ENCODE data around the gene COL16A1. TPM values are rescaled to one million over a fixed set of nuclear protein-coding genes. Genes with fewer than 3 reads are reported as not detected.

Gene COL16A1
- total RNA-seq, 5 donors from 2014 or later (not counting 1 experiment from before 2014, with no cell fraction given): 0.41 to 0.67 (median 0.59) TPM; not detected in 2

- no peaks in the 10 kb centered on the region for H3K4me1 ChIP-seq (ENCODE audit: control insufficient read depth in 1 of 2, extremely low read depth in 1 of 2, insufficient read depth in 2 of 2, low read length in 2 of 2)
- Mint-ChIP-seq H3K4me3 (no peak overlapping the region), H3K4me1 (no peaks in the 10 kb centered on the region), H3K27ac (no peak overlapping the region), H3K9me3 (no peaks in the 10 kb centered on the region), H3K36me3 (no peaks in the 10 kb centered on the region), H3K27me3 (peaks cover under 1 to 5% of the 10 kb centered on the region in 2 donors)
- ATAC-seq (replicated peaks in 1 of 4) (no peak), DNase-seq (no peak)
- no peaks in the 10 kb centered on the region for H3K36me3 ChIP-seq (ENCODE audit: control insufficient read depth in 2 of 2, extremely low read depth in 1 of 2, insufficient read depth in 1 of 2, low read length in 1 of 2)
- H3K4me3 ChIP-seq (ENCODE audit: control insufficient read depth in 1 of 2, extremely low read depth in 1 of 2, low read length in 1 of 2): no peak overlapping the region
- 98% methylated on average over 7 of the region's 11 CpGs for WGBS (ENCODE audit: insufficient coverage)
- no peaks in the 10 kb centered on the region for H3K9me3 ChIP-seq
- ChIA-PET CTCF (no interaction called here), POLR2A (no interaction called here)
- H3K27ac ChIP-seq (ENCODE audit: low read length): no peak overlapping the region
- H3K27me3 ChIP-seq (replicated peaks in 1 of 2; ENCODE audit: control insufficient read depth in 2 of 2, extremely low read depth in 1 of 2, insufficient read depth in 2 of 2, low read length in 1 of 2): peaks cover 0 to 37% of the 10 kb centered on the region in 2 experiments
Observed at GRCh38 chr1:31691951-31692350, 11.9 kb downstream of the COL16A1 start.

DNA sequence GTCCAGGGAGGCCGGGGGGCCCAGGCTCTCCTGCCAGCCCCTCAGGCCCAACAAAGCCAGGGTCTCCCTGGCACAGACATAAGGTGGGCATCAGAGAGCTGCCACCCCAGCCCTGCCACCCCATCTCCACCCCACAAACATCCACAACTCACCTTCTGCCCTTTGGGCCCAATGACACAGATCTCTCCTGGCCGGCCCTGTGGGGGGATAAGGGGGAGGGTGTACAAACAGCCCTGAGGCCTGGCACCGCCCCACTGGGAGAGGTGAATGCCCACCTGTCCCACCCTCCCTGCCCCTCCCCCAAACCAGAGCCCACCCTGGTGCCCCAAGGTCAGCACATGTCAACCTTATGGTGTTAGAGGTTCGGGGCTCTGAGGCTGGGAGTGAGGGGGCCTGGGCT, 12.4 kb downstream of the COL16A1 start:
- Mint-ChIP-seq H3K4me3 (no peak overlapping the region), H3K36me3 (no peaks in the 10 kb centered on the region), H3K27me3 (peaks cover 6 to 10% of the 10 kb centered on the region in 2 donors), H3K27ac (no peak overlapping the region), H3K9me3 (no peaks in the 10 kb centered on the region), H3K4me1 (no peaks in the 10 kb centered on the region)
- DNase-seq: no peak
- no peak for ATAC-seq (replicated peaks in 1 of 4)
- H3K27me3 ChIP-seq (replicated peaks in 1 of 2; ENCODE audit: control insufficient read depth in 2 of 2, extremely low read depth in 1 of 2, insufficient read depth in 2 of 2, low read length in 1 of 2): peaks cover 0 to 36% of the 10 kb centered on the region in 2 experiments
- H3K36me3 ChIP-seq (ENCODE audit: control insufficient read depth in 2 of 2, extremely low read depth in 1 of 2, insufficient read depth in 1 of 2, low read length in 1 of 2): no peaks in the 10 kb centered on the region
- ChIA-PET POLR2A (no interaction called here), CTCF (no interaction called here)
- WGBS (ENCODE audit: insufficient coverage): 89% methylated on average over 1 of the region's 4 CpGs
- no peak overlapping the region for H3K27ac ChIP-seq (ENCODE audit: low read length)
- no peaks in the 10 kb centered on the region for H3K9me3 ChIP-seq
- H3K4me3 ChIP-seq (ENCODE audit: control insufficient read depth in 1 of 2, extremely low read depth in 1 of 2, low read length in 1 of 2): no peak overlapping the region
- no peaks in the 10 kb centered on the region for H3K4me1 ChIP-seq (ENCODE audit: control insufficient read depth in 1 of 2, extremely low read depth in 1 of 2, insufficient read depth in 2 of 2, low read length in 2 of 2)

GRCh38 chr1:31690921-31691320, 12.9 kb downstream of the COL16A1 start:
- no peak overlapping the region for H3K4me3 Mint-ChIP-seq
- Histone ChIP-seq H3K36me3 (ENCODE audit: control insufficient read depth in 2 of 2, extremely low read depth in 1 of 2, insufficient read depth in 1 of 2, low read length in 1 of 2) (no peaks in the 10 kb centered on the region), H3K4me1 (ENCODE audit: control insufficient read depth in 1 of 2, extremely low read depth in 1 of 2, insufficient read depth in 2 of 2, low read length in 2 of 2) (no peaks in the 10 kb centered on the region), H3K27ac (ENCODE audit: low read length) (no peak overlapping the region), H3K27me3 (replicated peaks in 1 of 2; ENCODE audit: control insufficient read depth in 2 of 2, extremely low read depth in 1 of 2, insufficient read depth in 2 of 2, low read length in 1 of 2) (peaks cover 0 to 41% of the 10 kb centered on the region in 2 experiments), H3K9me3 (no peaks in the 10 kb centered on the region), H3K4me3 (ENCODE audit: control insufficient read depth in 1 of 2, extremely low read depth in 1 of 2, low read length in 1 of 2) (no peak overlapping the region)
- no peaks in the 10 kb centered on the region for H3K36me3 Mint-ChIP-seq
- H3K4me1 Mint-ChIP-seq: no peaks in the 10 kb centered on the region
- no peak overlapping the region for H3K27ac Mint-ChIP-seq
- 78% methylated on average over 9 of the region's 10 CpGs for WGBS (ENCODE audit: insufficient coverage)
- no peaks in the 10 kb centered on the region for H3K9me3 Mint-ChIP-seq
- DNase-seq (no peak), ATAC-seq (replicated peaks in 1 of 4) (no peak)
- peaks cover 8 to 15% of the 10 kb centered on the region in 2 donors for H3K27me3 Mint-ChIP-seq
- CTCF ChIA-PET: no interaction called here
- POLR2A ChIA-PET: no interaction called here

- Mint-ChIP-seq H3K4me3 (no peak overlapping the region), H3K9me3 (no peaks in the 10 kb centered on the region), H3K4me1 (no peaks in the 10 kb centered on the region), H3K36me3 (no peaks in the 10 kb centered on the region), H3K27me3 (peaks cover 12 to 24% of the 10 kb centered on the region in 2 donors), H3K27ac (no peak overlapping the region)
- Histone ChIP-seq H3K27ac (ENCODE audit: low read length) (no peak overlapping the region), H3K36me3 (ENCODE audit: control insufficient read depth in 2 of 2, extremely low read depth in 1 of 2, insufficient read depth in 1 of 2, low read length in 1 of 2) (no peaks in the 10 kb centered on the region), H3K4me3 (ENCODE audit: control insufficient read depth in 1 of 2, extremely low read depth in 1 of 2, low read length in 1 of 2) (no peak overlapping the region), H3K4me1 (ENCODE audit: control insufficient read depth in 1 of 2, extremely low read depth in 1 of 2, insufficient read depth in 2 of 2, low read length in 2 of 2) (no peaks in the 10 kb centered on the region), H3K9me3 (no peaks in the 10 kb centered on the region), H3K27me3 (replicated peaks in 1 of 2; ENCODE audit: control insufficient read depth in 2 of 2, extremely low read depth in 1 of 2, insufficient read depth in 2 of 2, low read length in 1 of 2) (peaks cover 0 to 45% of the 10 kb centered on the region in 2 experiments)
- DNase-seq (no peak), ATAC-seq (replicated peaks in 1 of 4) (no peak)
- ChIA-PET CTCF (no interaction called here), POLR2A (no interaction called here)
- WGBS (ENCODE audit: insufficient coverage): no CpG with 5 or more reads among the region's 6 CpGs
Observed at GRCh38 chr1:31689854-31690253, 14.0 kb downstream of the COL16A1 start.

DNA sequence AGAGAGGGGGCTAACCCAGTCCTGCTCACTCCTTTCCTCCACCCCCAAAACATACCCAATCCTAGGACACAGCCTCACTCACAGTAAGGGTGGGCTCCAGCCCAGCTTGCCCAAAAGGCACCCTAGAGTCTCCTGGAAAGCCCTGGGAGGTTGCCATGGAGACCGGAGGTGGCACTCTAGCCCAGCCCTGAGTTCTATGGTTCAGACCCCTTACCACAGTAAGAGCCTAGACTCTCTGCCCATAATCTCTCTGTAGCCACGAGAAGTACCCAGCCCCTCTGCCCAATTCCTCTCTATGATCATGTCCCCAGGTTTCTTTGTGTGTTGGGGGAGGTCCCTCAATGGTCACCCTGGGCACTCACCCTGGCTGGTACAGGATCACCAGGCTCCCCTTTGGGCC, 14.4 kb downstream of the COL16A1 start:
- POLR2A ChIA-PET: no interaction called here
- H3K27ac Mint-ChIP-seq: no peak overlapping the region
- no peaks in the 10 kb centered on the region for H3K36me3 Mint-ChIP-seq
- H3K4me1 Mint-ChIP-seq: no peaks in the 10 kb centered on the region
- Histone ChIP-seq H3K9me3 (no peaks in the 10 kb centered on the region), H3K27ac (ENCODE audit: low read length) (no peak overlapping the region), H3K4me3 (ENCODE audit: control insufficient read depth in 1 of 2, extremely low read depth in 1 of 2, low read length in 1 of 2) (no peak overlapping the region), H3K27me3 (replicated peaks in 1 of 2; ENCODE audit: control insufficient read depth in 2 of 2, extremely low read depth in 1 of 2, insufficient read depth in 2 of 2, low read length in 1 of 2) (peaks cover 0 to 49% of the 10 kb centered on the region in 2 experiments), H3K4me1 (ENCODE audit: control insufficient read depth in 1 of 2, extremely low read depth in 1 of 2, insufficient read depth in 2 of 2, low read length in 2 of 2) (no peaks in the 10 kb centered on the region), H3K36me3 (ENCODE audit: control insufficient read depth in 2 of 2, extremely low read depth in 1 of 2, insufficient read depth in 1 of 2, low read length in 1 of 2) (no peaks in the 10 kb centered on the region)
- CTCF ChIA-PET: no interaction called here
- ATAC-seq (replicated peaks in 1 of 4): no peak
- WGBS (ENCODE audit: insufficient coverage): 80% methylated on average over 1 of the region's 2 CpGs
- no peaks in the 10 kb centered on the region for H3K9me3 Mint-ChIP-seq
- H3K27me3 Mint-ChIP-seq: peaks cover 14 to 26% of the 10 kb centered on the region in 2 donors
- no peak for DNase-seq
- no peak overlapping the region for H3K4me3 Mint-ChIP-seq

DNA sequence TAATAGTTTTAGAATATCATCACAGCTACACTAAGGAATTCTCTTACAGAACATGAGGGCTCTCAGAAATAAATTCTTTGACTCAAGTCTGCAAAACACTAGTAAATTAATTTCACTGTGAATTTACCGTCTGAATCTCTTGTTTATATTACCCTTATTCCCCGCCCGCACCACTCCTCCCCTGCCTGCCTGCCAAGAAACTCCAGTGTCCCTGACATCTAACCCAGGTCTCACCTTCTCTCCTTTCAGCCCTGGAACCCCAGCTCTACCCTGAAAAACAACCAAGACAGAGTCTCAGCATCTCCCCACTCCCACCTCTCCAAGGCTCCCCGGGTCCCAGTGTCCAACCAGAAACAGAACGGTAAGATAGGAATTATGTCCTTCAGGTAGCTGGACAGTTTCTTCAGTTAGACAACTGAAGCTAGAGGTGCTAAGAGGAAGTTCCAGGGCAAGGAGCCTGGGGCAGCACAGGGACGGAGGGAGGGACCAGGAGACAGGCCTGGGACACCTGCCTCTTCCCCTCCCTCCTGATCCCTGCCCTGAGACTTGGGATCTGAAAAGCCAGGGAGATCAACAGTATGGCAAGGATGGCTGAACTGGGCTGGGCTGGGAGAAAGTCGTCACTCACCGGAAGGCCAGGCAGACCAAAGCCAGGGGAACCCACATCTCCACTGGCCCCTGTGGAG, 15.4 kb downstream of the COL16A1 start:
- Histone ChIP-seq H3K9me3 (no peaks in the 10 kb centered on the region), H3K4me3 (ENCODE audit: control insufficient read depth in 1 of 2, extremely low read depth in 1 of 2, low read length in 1 of 2) (no peak overlapping the region), H3K4me1 (ENCODE audit: control insufficient read depth in 1 of 2, extremely low read depth in 1 of 2, insufficient read depth in 2 of 2, low read length in 2 of 2) (no peaks in the 10 kb centered on the region), H3K36me3 (ENCODE audit: control insufficient read depth in 2 of 2, extremely low read depth in 1 of 2, insufficient read depth in 1 of 2, low read length in 1 of 2) (no peaks in the 10 kb centered on the region), H3K27me3 (replicated peaks in 1 of 2; ENCODE audit: control insufficient read depth in 2 of 2, extremely low read depth in 1 of 2, insufficient read depth in 2 of 2, low read length in 1 of 2) (peaks cover 0 to 59% of the 10 kb centered on the region in 2 experiments), H3K27ac (ENCODE audit: low read length) (no peak overlapping the region)
- Mint-ChIP-seq H3K27me3 (peaks cover 14 to 27% of the 10 kb centered on the region in 2 donors), H3K9me3 (no peaks in the 10 kb centered on the region), H3K4me3 (no peak overlapping the region), H3K4me1 (no peaks in the 10 kb centered on the region), H3K27ac (no peak overlapping the region), H3K36me3 (no peaks in the 10 kb centered on the region)
- no peak for ATAC-seq (replicated peaks in 1 of 4)
- no peak for DNase-seq
- POLR2A ChIA-PET: no interaction called here
- CTCF ChIA-PET: no interaction called here
- WGBS (ENCODE audit: insufficient coverage): 86% methylated on average over 7 of the region's 8 CpGs

DNA sequence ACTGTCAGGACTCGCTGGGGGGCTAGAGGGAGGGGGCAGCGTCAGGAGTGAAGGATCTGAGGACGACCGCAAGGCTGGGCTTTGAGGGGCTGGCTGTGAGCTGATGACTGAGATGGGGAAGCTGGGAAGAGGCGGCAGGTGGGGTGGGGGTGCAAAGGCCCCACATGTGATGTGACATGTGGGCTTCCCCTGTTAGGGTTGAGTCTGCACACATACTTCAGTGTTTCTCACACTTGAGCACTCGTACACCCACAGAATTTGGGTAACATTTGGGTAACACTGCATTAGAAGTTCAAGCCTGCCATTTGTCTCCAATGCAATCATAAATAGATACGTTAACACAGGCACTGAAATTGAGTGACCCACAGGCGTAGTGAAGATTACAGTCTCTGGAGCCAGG, 16.2 kb downstream of the COL16A1 start:
- Histone ChIP-seq H3K4me3 (ENCODE audit: control insufficient read depth in 1 of 2, extremely low read depth in 1 of 2, low read length in 1 of 2) (no peak overlapping the region), H3K27me3 (replicated peaks in 1 of 2; ENCODE audit: control insufficient read depth in 2 of 2, extremely low read depth in 1 of 2, insufficient read depth in 2 of 2, low read length in 1 of 2) (peaks cover 0 to 62% of the 10 kb centered on the region in 2 experiments), H3K4me1 (ENCODE audit: control insufficient read depth in 1 of 2, extremely low read depth in 1 of 2, insufficient read depth in 2 of 2, low read length in 2 of 2) (no peaks in the 10 kb centered on the region), H3K36me3 (ENCODE audit: control insufficient read depth in 2 of 2, extremely low read depth in 1 of 2, insufficient read depth in 1 of 2, low read length in 1 of 2) (no peaks in the 10 kb centered on the region), H3K27ac (ENCODE audit: low read length) (no peak overlapping the region), H3K9me3 (no peaks in the 10 kb centered on the region)
- POLR2A ChIA-PET: no interaction called here
- no peaks in the 10 kb centered on the region for H3K9me3 Mint-ChIP-seq
- no peaks in the 10 kb centered on the region for H3K36me3 Mint-ChIP-seq
- no peak for ATAC-seq (replicated peaks in 1 of 4)
- H3K4me1 Mint-ChIP-seq: no peaks in the 10 kb centered on the region
- CTCF ChIA-PET: no interaction called here
- 66% methylated on average over 6 of the region's 8 CpGs for WGBS (ENCODE audit: insufficient coverage)
- peaks cover 14 to 27% of the 10 kb centered on the region in 2 donors for H3K27me3 Mint-ChIP-seq
- no peak for DNase-seq
- H3K4me3 Mint-ChIP-seq: no peak overlapping the region
- H3K27ac Mint-ChIP-seq: no peak overlapping the region

Measured in T-cell (primary cell).